Esophagus muscularis mucosa (tissue), 4 donors: ENCODE data around the gene CD300LB. TPM values are rescaled to one million over a fixed set of nuclear protein-coding genes. Genes with fewer than 3 reads are reported as not detected.

Experiments used
- DNase-seq: peaks from one replicate; pipeline ENCODE4 v3.0.0-alpha.2; 2017; ENCODE audit errors: extremely low spot score
- H3K27ac ChIP-seq, 4 donors: fragments of 200-600 bp; sonication (generic); replicated peaks in 1 of 4; 1 replicate in 3 of 4; 2 replicates in 1 of 4; pipeline ENCODE4 v1.5.1; 2016 to 2019; ENCODE audit warnings: mild to moderate bottlenecking in 1 of 4
- H3K27me3 ChIP-seq, 4 donors: fragments of 200-600 bp; sonication (generic); one replicate each; pipeline versions ENCODE4 v1.5.1 to v1.6.0; 2016 to 2019
- H3K36me3 ChIP-seq, 4 donors: fragments of 200-600 bp; sonication (generic); one replicate each; pipeline ENCODE4 v1.5.1; 2016 to 2019
- H3K4me1 ChIP-seq, 4 donors: fragments of 200-600 bp; sonication (generic); one replicate each; pipeline ENCODE4 v1.5.1; 2016 to 2019
- H3K4me3 ChIP-seq, 4 donors: fragments of 200-600 bp; sonication (generic); 1 replicate in 2 of 4; 2 replicates in 2 of 4; pipeline ENCODE4 v1.5.1; 2016 to 2019; ENCODE audit warnings: mild to moderate bottlenecking in 4 of 4, moderate library complexity in 1 of 4
- H3K9me3 ChIP-seq, 4 donors: fragments of 200-600 bp; sonication (generic); 1 replicate in 3 of 4; 2 replicates in 1 of 4; pipeline ENCODE4 v1.5.1; 2016 to 2019
- CTCF ChIP-seq, 3 experiments: fragments of 200-600 bp in 2 of 3; fragments of 450-650 bp in 1 of 3; sonication (generic) in 2 of 3; IDR thresholded peaks; one replicate each; pipeline ENCODE4 v1.5.1; 2017 to 2019; ENCODE audit warnings: antibody characterized with exemption in 3 of 3, mild to moderate bottlenecking in 2 of 3, moderate library complexity in 1 of 3
- EP300 ChIP-seq: sonication (generic); formaldehyde crosslinking; IDR thresholded peaks from one replicate; pipeline ENCODE4 v1.6.1; 2017; ENCODE audit warnings: antibody characterized with exemption
- POLR2A ChIP-seq: fragments of 450-650 bp; IDR thresholded peaks from one replicate; pipeline ENCODE4 v1.6.1; 2017; ENCODE audit warnings: antibody characterized with exemption, moderate library complexity, mild to moderate bottlenecking, low read depth
- POLR2AphosphoS5 ChIP-seq, 2 donors: sonication (generic); formaldehyde crosslinking; IDR thresholded peaks; one replicate each; pipeline ENCODE4 v1.6.1; 2017; ENCODE audit warnings: antibody characterized with exemption in 2 of 2
- WGBS: methylation state at CpG from one replicate; pipeline ENCODE4 v1.1.5; 2018; 5-methylcytosine and 5-hydroxymethylcytosine counted together
- intact Hi-C: fragments of 100-400 bp; cut with DNase I; formaldehyde crosslinking; loops from one replicate; pipeline ENCODE4 v1.15.1; 2023
- total RNA-seq, 4 donors: library from RNA; depleted of rRNA; stranded (reverse); fragments of >200 nt; gene quantifications; one replicate each; pipeline versions ENCODE4 v1.1.0 to v1.2.1, GENCODE V29; 2016

Gene CD300LB
- total RNA-seq, 4 donors from 2014 or later = 0.17 to 0.83 (median 0.23) TPM; not detected in 1

DNA sequence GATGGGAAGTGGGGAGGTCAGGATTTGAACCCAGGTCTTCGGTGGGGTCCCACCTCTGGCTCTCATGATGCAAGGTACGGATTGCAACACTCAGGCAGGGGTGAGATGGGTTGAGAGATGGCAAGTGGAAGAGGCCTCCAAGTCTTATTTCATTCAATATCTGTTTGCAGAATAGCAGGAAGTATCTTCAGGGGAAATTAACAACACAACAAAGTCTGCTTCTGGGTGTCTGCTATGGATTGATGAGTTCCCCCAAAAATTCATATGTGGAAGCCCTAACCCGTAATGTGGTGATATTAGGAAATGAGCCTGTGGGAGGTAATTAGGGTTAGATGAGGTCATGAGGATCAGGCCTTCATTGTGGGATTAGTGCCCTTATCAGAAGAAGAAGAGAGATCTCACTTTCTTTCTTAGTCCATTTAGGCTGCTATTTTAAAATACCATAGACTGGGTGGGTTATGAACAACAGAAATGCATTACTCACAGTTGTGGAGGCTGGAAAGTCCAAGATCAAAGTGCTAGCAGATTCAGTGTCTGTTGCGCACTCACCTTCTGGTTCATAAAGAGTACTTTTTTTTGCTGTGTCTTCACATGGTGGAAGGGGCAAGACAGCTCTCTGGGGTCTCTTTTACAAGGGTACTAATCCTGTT is 40.5 kb upstream of the CD300LB start:
- no peak for TF ChIP-seq POLR2A
- no peak for TF ChIP-seq POLR2AphosphoS5 (IDR thresholded peaks at IDR 0.05)
- Histone ChIP-seq H3K36me3 (no peaks in the 10 kb centered on the region), H3K4me3 (no peak overlapping the region), H3K4me1 (no peaks in the 10 kb centered on the region), H3K27me3 (peaks cover 0 to 28% (median 0%) of the 10 kb centered on the region in 4 donors), H3K27ac (no peak overlapping the region), H3K9me3 (no peaks in the 10 kb centered on the region)
- 83% methylated on average over 4 of the region's 4 CpGs for WGBS
- DNase-seq = no peak
- intact Hi-C loops = no loop called here

DNA sequence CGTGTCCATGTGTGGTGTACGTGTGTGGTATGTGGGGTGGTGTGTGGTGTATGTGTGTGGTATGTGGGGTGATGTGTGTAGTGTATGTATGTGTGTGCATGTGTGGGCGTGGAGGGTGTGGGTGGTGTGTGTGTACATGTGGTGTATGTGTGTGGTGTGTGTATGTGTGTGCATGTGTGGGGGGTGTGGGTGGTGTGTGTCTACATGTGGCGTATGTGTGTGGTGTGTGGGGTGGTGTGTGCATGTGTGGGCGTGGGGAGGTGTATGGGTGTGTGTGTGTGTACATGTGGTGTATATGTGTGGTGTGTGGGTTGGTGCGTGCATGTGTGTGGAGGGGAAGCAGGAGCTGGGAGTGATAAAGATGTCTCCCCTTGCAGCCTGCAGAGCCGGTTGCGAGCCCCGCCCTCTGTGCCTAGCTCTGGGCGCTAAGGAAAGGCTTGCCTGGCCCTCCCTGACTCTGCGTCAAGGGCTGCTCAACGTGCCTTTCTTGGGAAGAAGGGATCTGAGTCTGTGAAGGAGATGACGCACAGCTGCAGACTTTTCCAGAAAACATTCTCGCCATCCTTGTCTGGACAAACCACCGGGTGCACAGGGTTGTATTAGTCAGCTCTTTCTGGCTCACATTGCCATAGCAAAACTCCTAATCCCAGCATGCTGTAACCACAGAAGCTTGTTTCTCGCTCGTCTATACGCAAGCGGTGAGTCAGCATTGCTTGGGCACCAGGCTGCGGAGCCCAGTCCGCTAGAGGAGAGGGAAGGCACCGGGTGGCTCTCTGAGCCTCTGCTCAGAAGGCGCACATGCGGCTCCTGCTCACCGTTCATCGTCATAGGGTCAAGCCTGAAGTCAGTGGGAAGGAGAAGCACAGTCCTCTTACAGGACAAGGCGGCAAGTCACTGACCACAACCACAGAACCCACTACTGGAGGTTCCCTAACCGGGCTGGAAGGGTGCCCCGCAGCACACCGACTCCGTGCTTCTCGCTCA is 38.0 kb upstream of the CD300LB start:
- Histone ChIP-seq H3K27ac (no peak overlapping the region), H3K4me3 (no peak overlapping the region), H3K9me3 (no peaks in the 10 kb centered on the region), H3K4me1 (no peaks in the 10 kb centered on the region), H3K36me3 (no peaks in the 10 kb centered on the region), H3K27me3 (peaks cover 0 to 48% (median 0%) of the 10 kb centered on the region in 4 donors)
- no peak for TF ChIP-seq POLR2AphosphoS5 (IDR thresholded peaks at IDR 0.05)
- no peak for TF ChIP-seq CTCF (IDR thresholded peaks at IDR 0.05)
- TF ChIP-seq POLR2A = no peak
- no peak for TF ChIP-seq EP300
- intact Hi-C loops = no loop called here
- DNase-seq = no peak
- 74% methylated on average over 26 of the region's 32 CpGs for WGBS

GRCh38 chr17:74568106-74568873 is 37.0 kb upstream of the CD300LB start:
- Histone ChIP-seq H3K27me3 (peaks cover 0 to 48% (median 0%) of the 10 kb centered on the region in 4 donors), H3K36me3 (no peaks in the 10 kb centered on the region), H3K27ac (no peak overlapping the region), H3K4me1 (no peaks in the 10 kb centered on the region), H3K9me3 (no peaks in the 10 kb centered on the region), H3K4me3 (no peak overlapping the region)
- TF ChIP-seq POLR2A (no peak), CTCF (IDR thresholded peaks at IDR 0.05) (no peak), POLR2AphosphoS5 (IDR thresholded peaks at IDR 0.05) (no peak), EP300 (no peak)
- WGBS = 57% methylated on average over 4 of the region's 4 CpGs
- no peak for DNase-seq
- intact Hi-C loops = no loop called here

- WGBS = 76% methylated on average over 1 of the region's 2 CpGs
- TF ChIP-seq POLR2A = no peak
- TF ChIP-seq POLR2AphosphoS5 (IDR thresholded peaks at IDR 0.05) = no peak
- no peak for TF ChIP-seq CTCF (IDR thresholded peaks at IDR 0.05)
- TF ChIP-seq EP300 = no peak
Measured at GRCh38 chr17:74567397-74567796, 36.1 kb upstream of the CD300LB start, which contains the start of gene CD300H. Gene CD300H, minus strand, starts transcription at chr17:74567509.

More at GRCh38 chr17:74567397-74567796, 36.1 kb upstream of the CD300LB start, which contains the start of gene CD300H:
- Histone ChIP-seq H3K27ac (no peak within 1 kb of the TSS), H3K9me3 (no peaks in the 10 kb centered on the region), H3K27me3 (peaks cover 0 to 44% (median 0%) of the 10 kb centered on the region in 4 donors), H3K4me3 (no peak within 1 kb of the TSS), H3K36me3 (no peaks in the 10 kb centered on the region), H3K4me1 (no peaks in the 10 kb centered on the region)
- intact Hi-C loops = no loop called here
- no peak for DNase-seq
